ENCODE data around the gene PANX2.

Gene PANX2

DNA sequence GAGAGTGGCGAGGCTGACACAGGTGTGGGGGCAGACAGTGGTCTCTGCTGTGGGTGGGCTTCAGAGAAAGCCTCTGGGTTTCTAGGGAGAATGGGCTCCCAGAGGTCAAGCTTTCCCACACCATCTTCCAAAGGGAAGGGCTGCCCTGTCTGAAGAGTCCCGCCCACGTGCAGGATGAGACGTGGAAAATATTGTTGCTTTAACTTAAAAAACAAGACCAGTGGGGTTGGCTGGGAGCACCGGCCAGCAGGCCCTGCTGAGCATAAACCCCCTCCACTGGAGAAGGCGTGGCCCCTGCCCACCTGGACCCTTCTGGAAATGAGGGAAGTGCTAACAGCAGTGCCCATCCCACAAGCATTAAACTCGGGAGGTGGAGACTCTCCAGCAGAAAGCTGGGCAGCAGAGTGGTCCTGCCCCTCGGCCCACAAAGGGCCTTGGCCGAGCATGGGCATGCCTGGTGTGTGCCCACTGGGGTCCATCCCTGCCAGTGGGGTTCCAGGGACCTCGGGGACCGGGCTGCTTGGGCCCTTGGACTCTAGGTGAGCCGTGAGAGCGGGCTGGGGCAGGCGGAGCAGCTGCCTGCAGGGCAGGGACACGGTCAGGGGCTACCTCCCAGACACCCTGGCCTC, 45.6 kb downstream of the PANX2 start:
- no peak for DNase-seq (ENCODE audit: low spot score)

DNA sequence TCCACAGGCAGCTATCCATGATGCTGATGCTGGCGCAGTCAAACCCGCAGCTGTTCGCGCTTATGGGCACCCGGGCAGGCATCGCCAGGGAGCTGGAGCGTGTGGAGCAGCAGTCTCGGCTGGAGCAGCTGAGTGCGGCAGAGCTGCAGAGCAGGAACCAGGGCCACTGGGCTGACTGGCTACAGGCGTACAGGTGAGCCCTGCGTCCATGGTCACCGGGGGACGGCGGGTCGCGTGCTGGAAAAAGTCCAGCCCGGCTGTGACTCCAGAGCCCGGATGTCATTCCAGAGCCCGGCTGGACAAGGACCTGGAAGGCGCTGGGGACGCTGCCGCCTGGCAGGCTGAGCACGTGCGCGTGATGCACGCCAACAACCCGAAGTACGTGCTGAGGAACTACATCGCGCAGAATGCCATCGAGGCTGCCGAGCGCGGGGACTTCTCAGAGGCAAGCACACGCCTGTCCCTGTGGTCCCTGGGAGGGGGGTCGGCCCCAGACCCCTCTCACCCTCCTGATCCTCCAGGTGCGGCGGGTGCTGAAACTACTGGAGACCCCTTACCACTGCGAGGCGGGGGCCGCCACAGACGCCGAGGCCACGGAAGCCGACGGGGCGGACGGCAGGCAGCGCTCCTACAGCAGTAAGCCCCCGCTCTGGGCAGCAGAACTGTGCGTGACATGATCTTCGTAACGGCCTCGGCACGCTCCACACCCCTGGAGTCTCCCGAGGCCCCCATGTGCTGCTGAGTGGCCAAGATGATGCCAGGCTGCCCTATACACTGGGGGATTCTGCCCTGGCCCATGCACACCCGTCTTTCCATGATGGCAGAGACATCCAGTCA, 46.4 kb downstream of the PANX2 start:
- no peak for DNase-seq (ENCODE audit: low spot score)

DNA sequence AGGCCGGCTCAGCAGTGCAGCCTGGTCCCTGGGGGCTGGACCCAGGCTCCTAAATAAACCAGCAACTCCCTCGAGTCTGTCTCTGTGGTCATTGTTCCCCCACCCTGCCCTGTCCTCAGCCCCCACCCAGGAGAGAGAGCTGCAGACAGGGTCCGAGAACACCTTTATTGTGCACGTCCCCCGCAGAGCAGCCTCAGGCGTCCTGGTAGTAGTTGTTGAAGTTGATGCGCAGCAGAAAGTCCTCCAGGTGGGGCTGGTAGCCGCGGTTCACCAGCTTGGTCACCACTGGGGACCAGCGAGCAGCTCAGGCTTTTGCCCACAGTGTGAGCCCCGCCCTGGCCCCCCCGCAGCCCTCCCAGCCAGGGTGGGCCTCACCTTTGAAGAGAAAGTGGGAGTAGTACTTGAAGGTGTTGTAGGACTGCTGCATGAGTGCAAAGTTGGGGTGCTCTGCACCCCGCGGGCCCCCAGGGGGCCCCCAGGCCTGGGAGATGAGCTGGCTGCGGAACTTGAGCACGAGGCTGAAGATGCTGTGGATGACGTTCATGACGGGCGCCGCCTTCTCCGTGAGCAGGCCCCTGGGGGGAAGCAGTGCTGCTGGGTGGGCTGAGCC, 47.1 kb downstream of the PANX2 start:
- DNase-seq (ENCODE audit: low spot score) = no peak

GRCh38 chr22:50218153-50218995, 47.8 kb downstream of the PANX2 start:
- no peak for DNase-seq (ENCODE audit: low spot score)

GRCh38 chr22:50218996-50219727, 48.6 kb downstream of the PANX2 start:
- no peak for DNase-seq (ENCODE audit: low spot score)

GRCh38 chr22:50219800-50220602, 49.5 kb downstream of the PANX2 start:
- no peak for DNase-seq (ENCODE audit: low spot score)

DNA sequence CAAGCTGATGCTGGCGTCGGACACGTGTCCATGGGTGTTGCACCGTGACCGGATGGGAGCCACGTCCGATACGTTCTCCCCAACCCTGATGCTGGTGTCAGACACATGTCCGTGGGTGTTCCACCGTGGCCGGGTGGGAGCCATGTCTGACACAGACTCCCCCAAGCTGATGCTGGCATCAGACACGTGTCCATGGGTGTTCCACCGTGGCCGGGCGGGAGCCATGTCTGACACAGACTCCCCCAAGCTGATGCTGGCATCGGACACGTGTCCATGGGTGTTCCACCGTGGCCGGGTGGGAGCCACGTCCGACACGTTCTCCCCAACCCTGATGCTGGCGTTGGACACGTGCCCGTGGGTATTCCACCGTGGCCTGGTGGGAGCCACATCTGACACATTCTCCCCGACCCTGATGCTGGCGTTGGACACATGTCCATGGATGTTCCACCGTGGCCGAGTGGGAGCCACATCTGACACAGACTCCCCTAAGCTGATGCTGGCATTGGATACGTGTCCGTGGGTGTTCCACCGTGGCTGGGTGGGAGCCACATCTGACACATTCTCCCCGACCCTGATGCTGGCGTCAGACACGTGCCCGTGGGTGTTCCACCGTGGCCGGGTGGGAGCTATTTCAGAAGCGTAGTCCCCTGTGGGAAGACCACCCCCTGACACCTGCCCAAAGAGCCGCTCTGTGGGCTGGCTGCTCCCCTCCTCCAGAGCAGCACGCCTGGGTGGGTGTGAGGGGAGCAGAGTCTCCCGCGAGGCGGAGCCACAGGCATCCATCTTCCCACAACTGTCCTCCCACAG, 50.3 kb downstream of the PANX2 start:
- DNase-seq (ENCODE audit: low spot score) = no peak

GRCh38 chr22:50221410-50222300, 51.1 kb downstream of the PANX2 start:
- DNase-seq (ENCODE audit: low spot score) = no peak

- DNase-seq (ENCODE audit: low spot score) = no peak
These were observed 52.0 kb downstream of the PANX2 start for GRCh38 chr22:50222508-50222907.

DNA sequence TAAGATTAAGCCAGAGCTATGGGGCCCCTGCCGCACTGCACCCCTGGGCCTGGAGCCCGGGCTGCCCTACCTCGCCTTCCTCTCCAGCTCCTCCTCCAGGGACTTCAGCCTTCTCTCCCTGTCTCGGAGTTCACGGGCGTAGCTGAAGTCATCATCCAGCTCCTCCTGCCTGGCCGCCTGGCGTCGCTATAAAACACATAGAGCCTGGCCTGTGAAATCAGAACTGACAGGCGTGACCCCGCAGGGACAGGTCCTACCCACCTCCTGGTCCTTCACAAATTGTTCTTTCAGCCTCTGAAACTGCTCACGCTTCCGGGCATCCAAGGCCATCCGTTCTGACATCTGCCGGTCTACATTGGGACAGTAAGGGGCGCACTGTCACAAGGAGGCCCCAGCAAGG, 53.5 kb downstream of the PANX2 start:
- DNase-seq (ENCODE audit: low spot score) = no peak

- no peak for DNase-seq (ENCODE audit: low spot score)
These were observed 54.9 kb downstream of the PANX2 start for GRCh38 chr22:50225200-50225969.

DNA sequence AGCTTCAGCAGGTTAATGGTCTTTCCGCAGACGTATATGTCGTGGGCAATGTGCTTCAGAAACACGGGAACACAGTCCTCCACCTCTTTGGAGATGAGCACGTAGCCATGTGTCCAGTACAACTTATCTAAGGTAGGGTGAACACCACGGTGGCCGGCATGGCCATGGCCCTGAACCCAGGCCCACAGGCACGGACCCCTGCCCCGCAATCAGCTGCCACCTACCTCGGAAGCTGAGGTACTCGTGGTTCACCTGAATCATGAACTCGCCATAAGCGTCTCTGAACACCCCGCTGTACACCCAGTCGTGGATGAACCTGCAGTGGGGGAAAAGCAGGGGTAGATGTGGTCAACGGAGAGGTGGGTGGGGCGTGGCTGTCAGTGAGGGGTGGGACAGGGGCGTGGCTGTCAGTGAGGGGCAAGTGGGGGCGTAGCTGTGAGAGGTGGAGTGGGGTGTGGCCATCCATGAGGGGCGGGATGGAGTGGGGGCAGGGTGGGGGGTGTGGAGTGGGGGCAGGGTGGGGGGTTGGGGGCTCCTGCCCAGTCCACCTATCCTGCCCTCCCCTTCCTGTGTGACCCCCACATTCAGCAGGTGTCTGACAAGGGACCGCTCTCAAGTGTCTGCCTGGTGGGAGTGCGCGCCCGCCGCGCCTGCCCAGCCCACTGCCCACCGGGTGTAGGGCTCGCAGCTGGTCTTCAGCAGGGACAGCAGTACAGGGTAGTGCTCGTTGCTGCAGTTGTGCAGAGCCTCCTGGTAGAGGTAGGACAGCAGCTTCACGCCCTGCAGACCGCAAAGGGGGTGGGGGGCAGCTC, 55.7 kb downstream of the PANX2 start:
- DNase-seq (ENCODE audit: low spot score) = no peak

DNA sequence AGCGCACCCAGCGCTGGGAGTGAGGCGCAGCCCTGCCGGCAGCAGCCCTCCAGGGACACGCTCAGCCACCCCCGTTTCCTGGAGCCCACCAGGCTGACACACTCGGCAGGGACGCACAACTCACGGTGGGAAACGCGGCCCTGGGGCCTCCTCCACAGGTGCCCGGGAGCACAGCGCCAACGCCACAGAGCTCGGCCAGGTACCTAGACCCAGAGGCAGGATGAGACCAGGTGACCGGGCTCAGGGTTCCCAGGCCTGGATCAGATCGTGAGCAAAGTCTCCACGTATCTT, 56.3 kb downstream of the PANX2 start:
- no peak for DNase-seq (ENCODE audit: low spot score)

DNA sequence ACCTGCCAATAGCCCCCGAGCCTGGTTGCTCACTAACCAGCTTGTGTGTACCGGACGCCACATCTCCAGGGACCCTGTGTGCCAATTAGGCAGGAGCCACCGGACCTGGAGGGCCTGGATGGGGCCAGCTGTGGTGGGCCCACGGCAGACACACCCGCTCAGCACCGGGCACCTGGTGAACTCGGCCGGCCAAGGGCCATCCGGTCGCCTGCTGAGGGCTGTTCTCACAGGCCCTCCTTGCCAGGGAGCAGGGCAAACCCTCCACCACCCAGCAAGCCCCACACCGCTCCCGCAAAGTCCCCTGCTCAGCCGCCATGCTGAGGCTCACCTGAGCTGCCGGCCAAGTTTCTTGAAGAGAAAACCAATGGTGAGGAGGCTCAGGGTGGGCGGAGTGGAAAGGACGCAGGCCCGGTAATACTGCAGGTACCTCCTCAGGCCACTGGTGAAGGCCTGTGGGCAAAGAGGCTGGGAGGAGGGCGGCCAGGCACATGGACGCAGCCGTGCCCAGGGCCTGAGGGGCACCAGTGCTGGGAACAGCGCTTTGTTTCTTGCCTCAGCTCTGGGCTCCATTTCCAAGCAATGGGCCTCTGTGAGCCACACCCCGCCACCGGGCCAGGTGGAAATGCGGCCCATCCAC, 57.2 kb downstream of the PANX2 start:
- DNase-seq (ENCODE audit: low spot score) = no peak

- DNase-seq (ENCODE audit: low spot score) = no peak
These were observed 57.8 kb downstream of the PANX2 start for GRCh38 chr22:50228366-50228765.

GRCh38 chr22:50229370-50229769, 58.8 kb downstream of the PANX2 start:
- no peak for DNase-seq (ENCODE audit: low spot score)
